Suppressor macrophage treated with lipopolysaccharide for 4 hours (primary cell): ENCODE results near the gene PDE4C.
A peak's percentile ranks its signal among the peaks of the same experiment; 100 is the strongest.

Source experiments
- DNase-seq: peaks from one replicate; pipeline ENCODE4 v3.0.0-alpha.2; 2020

The PDE4C gene

GRCh38 chr19:18196511-18196845, 29.8 kb downstream of the PDE4C start:
- DNase-seq, result no peak

- DNase-seq, result no peak
Observed at GRCh38 chr19:18194554-18195238, 31.5 kb downstream of the PDE4C start.

GRCh38 chr19:18194181-18194530, 32.1 kb downstream of the PDE4C start:
- no peak for DNase-seq

- DNase-seq, result no peak
Observed at GRCh38 chr19:18193388-18194180, 32.7 kb downstream of the PDE4C start.

- DNase-seq, result peak; percentile 100
Observed at GRCh38 chr19:18192673-18193387, 33.4 kb downstream of the PDE4C start, which contains the start of gene MPV17L2. Gene MPV17L2, plus strand, starts transcription at chr19:18193218. Its CDS starts 64 bp downstream, at chr19:18193282.

- DNase-seq, result no peak
Observed at GRCh38 chr19:18191640-18192062, 34.6 kb downstream of the PDE4C start.

GRCh38 chr19:18190278-18190677, 36.0 kb downstream of the PDE4C start:
- DNase-seq, result no peak

- no peak for DNase-seq
Observed at GRCh38 chr19:18185538-18185937, 40.7 kb downstream of the PDE4C start.

- DNase-seq, result no peak
Observed at GRCh38 chr19:18183529-18183928, 42.7 kb downstream of the PDE4C start.

GRCh38 chr19:18179957-18180356, 46.3 kb downstream of the PDE4C start:
- no peak for DNase-seq

- no peak for DNase-seq
Observed at GRCh38 chr19:18176367-18177310, 49.6 kb downstream of the PDE4C start.

- DNase-seq, result no peak
Observed at GRCh38 chr19:18174983-18175382, 51.3 kb downstream of the PDE4C start.
